Measurements from ENCODE around the gene ECE1.

DNA sequence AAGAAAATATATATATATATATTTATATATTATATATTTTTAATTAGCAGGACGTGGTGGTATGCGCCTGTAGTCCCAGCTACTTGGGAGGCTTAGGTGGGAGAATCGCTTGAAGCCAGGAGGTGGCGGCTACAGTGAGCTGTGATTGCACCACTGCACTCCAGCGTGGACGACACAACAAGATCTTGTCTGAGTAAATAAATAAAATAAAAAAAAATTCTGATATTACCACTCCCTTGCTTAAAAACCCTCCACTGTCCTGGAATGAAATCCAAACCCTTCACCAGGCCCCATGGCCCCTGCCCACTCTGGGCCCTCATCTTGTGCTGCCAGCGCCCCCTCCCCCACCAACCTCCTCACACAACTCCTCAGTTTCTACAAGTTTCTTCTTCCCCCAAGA is 1.7 kb upstream of the ECE1 start:
- TF ChIP-seq, protein P1, sequence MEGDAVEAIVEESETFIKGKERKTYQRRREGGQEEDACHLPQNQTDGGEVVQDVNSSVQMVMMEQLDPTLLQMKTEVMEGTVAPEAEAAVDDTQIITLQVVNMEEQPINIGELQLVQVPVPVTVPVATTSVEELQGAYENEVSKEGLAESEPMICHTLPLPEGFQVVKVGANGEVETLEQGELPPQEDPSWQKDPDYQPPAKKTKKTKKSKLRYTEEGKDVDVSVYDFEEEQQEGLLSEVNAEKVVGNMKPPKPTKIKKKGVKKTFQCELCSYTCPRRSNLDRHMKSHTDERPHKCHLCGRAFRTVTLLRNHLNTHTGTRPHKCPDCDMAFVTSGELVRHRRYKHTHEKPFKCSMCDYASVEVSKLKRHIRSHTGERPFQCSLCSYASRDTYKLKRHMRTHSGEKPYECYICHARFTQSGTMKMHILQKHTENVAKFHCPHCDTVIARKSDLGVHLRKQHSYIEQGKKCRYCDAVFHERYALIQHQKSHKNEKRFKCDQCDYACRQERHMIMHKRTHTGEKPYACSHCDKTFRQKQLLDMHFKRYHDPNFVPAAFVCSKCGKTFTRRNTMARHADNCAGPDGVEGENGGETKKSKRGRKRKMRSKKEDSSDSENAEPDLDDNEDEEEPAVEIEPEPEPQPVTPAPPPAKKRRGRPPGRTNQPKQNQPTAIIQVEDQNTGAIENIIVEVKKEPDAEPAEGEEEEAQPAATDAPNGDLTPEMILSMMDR (IDR thresholded peaks at IDR 0.05), result no peak
- TF ChIP-seq POLR2A (IDR thresholded peaks at IDR 0.05), result no peak

Data from uterus (tissue), 2 donors.